Epithelial cell of proximal tubule (primary cell): Measurements from ENCODE around the gene CDC42EP3. TPM values are rescaled to one million over a fixed set of nuclear protein-coding genes. Genes with fewer than 3 reads are reported as not detected.

Experiments
- DNase-seq: peaks from one replicate; pipeline ENCODE4 v3.0.0-alpha.2; 2011; ENCODE audit warnings: low read depth
- H3K4me3 ChIP-seq: 2 replicates; pipeline ENCODE4 v1.5.1; 2011; ENCODE audit warnings: low read depth, mild to moderate bottlenecking, low read length
- total RNA-seq: library from RNA; depleted of rRNA; stranded (reverse); fragments of >200 nt; gene quantifications from 2 replicates; pipeline ENCODE4 v1.2.3, GENCODE V29; 2015
- TF ChIP-seq, protein P1 (sequence below): conservative IDR thresholded peaks from 2 replicates; pipeline ENCODE4 v1.5.1; 2012; ENCODE audit warnings: low read depth, mild to moderate bottlenecking, low read length

The CDC42EP3 gene
- total RNA-seq, 1 donor from 2014 or later = 30.0 TPM

DNA sequence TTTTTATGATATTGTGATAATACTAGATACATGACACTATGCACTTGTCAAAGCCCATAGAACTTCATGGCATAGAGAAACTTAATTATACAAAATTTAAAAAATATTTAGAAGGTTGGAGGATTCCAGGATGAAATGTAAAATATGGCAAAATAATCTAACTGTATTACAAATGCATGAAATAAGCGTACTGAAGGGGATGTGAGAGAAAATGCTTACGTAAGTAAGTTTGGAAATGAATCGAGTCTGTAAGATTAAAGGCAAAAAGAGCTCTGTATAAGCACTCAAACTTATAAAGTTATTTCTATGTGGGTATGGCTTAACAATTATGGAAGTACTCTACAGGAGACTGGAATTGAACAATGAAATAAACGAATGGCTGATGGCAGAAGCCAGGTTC, 13.4 kb upstream of the CDC42EP3 start:
- no peak overlapping the region for H3K4me3 ChIP-seq
- TF ChIP-seq, protein P1, sequence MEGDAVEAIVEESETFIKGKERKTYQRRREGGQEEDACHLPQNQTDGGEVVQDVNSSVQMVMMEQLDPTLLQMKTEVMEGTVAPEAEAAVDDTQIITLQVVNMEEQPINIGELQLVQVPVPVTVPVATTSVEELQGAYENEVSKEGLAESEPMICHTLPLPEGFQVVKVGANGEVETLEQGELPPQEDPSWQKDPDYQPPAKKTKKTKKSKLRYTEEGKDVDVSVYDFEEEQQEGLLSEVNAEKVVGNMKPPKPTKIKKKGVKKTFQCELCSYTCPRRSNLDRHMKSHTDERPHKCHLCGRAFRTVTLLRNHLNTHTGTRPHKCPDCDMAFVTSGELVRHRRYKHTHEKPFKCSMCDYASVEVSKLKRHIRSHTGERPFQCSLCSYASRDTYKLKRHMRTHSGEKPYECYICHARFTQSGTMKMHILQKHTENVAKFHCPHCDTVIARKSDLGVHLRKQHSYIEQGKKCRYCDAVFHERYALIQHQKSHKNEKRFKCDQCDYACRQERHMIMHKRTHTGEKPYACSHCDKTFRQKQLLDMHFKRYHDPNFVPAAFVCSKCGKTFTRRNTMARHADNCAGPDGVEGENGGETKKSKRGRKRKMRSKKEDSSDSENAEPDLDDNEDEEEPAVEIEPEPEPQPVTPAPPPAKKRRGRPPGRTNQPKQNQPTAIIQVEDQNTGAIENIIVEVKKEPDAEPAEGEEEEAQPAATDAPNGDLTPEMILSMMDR = no peak
- DNase-seq = no peak

GRCh38 chr2:37683921-37684780, 12.7 kb upstream of the CDC42EP3 start:
- TF ChIP-seq, protein P1 = no peak
- DNase-seq = no peak

DNA sequence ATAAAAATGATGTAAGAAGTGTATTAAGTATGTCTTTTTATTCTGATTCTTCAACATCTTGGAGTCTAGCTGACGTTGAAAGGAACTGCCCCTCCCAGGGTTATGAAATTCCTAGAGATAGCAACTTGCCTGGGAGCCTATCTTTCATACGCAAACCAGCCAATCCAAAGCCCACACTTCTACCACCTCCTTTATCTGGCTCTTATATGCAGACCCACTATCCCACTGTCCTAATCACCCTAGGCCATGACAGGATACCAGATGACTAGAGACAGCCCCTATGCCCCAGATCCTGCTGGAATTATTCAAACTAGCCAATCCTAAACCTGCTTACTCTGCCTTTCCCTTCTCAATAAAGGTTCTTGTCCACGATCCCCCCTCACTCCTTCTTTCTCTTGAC, 11.8 kb upstream of the CDC42EP3 start:
- H3K4me3 ChIP-seq = no peak overlapping the region
- no peak for DNase-seq
- TF ChIP-seq, protein P1 = no peak

More at GRCh38 chr2:37683921-37684780, 12.7 kb upstream of the CDC42EP3 start:
- H3K4me3 ChIP-seq = no peak overlapping the region

DNA sequence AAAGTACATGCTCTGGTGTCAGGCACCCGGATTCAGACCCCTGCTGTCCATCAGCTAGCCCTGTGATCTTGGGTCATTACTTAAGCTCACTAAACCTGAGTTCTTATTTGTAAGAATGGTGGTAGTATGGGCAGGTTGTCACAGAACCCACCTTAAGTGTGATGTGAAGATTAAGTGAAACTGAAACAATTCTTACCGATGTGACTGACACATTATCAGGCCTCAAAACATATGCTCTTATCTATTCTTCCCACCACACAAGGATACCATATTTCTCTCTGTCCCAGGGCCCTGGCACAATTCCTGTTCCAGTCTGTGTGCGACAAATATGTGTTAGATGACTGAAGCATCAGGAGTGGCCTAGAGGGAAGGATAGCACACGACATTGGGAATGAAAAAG, 11.0 kb upstream of the CDC42EP3 start:
- no peak overlapping the region for H3K4me3 ChIP-seq
- DNase-seq = no peak
- TF ChIP-seq, protein P1 = no peak

- no peak for DNase-seq
- TF ChIP-seq, protein P1 = no peak
- H3K4me3 ChIP-seq = no peak overlapping the region
Observed at GRCh38 chr2:37681587-37681986, 10.1 kb upstream of the CDC42EP3 start.

GRCh38 chr2:37679072-37679695, 7.7 kb upstream of the CDC42EP3 start:
- TF ChIP-seq, protein P1 = no peak
- no peak overlapping the region for H3K4me3 ChIP-seq
- no peak for DNase-seq
